ENCODE measurements around the gene KIAA2012. TPM values are rescaled to one million over a fixed set of nuclear protein-coding genes. Genes with fewer than 3 reads are reported as not detected.

KIAA2012 gene
- total and polyA plus RNA-seq, 2 of the 4 experiments (the other 2 are of a cell fraction): under 0.01 to 0.09 TPM

DNA sequence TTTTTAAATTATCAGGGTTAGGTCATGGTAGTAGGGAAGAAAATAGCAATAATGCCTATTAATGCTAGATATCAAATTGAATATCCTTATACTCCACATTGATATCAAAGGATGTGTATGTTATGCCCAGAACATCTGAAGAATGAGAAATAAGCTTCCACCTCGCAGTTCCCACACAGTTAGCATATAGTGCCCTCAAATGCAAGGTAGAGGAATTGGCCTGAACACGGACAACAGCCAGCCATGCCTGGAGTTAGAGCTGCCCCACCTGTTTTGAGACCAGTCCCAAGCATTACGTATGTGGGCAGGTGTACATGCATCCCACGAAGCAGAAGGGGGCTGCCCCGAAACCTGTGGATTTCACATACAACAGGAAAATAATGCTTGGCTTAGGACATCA is 85.7 kb downstream of the KIAA2012 start:
- Histone ChIP-seq H2BK120ac (ENCODE audit: low read depth, low read length) (no peak overlapping the region), H3K9me1 (ENCODE audit: insufficient read depth, low read length) (peaks cover 7% of the 10 kb centered on the region; the same call in 1 of the 2 replicates), H4K91ac (ENCODE audit: insufficient read depth, low read depth, low read length) (no peak overlapping the region), H3K14ac (replicated peaks; ENCODE audit: low read depth, low read length) (no peak overlapping the region; the same call in 1 of the 2 replicates), H3K18ac (ENCODE audit: low read depth, low read length) (no peak overlapping the region), H3K4me1 (ENCODE audit: control insufficient read depth, insufficient read depth, low read length) (peaks cover 12% of the 10 kb centered on the region), H2BK15ac (ENCODE audit: low read depth, low read length) (no peak overlapping the region), H3K27me3 (ENCODE audit: control insufficient read depth, insufficient read depth, low read length) (no peaks in the 10 kb centered on the region), H3K27ac (ENCODE audit: insufficient read depth, low read length) (no peak overlapping the region), H4K20me1 (ENCODE audit: insufficient read depth, low read length) (no peaks in the 10 kb centered on the region), H3K23ac (ENCODE audit: low read depth, low read length) (no peak overlapping the region), H3K79me1 (ENCODE audit: low read depth in 1 of 2, low read length in 2 of 2) (no peaks in the 10 kb centered on the region), H3K56ac (ENCODE audit: extremely low read depth, insufficient read depth, low read length) (no peak overlapping the region), H3K36me3 (ENCODE audit: control insufficient read depth, insufficient read depth, low read length) (no peaks in the 10 kb centered on the region), H4K8ac (ENCODE audit: low read depth in 2 of 2, low read length in 2 of 2) (no peak overlapping the region), H3K4ac (ENCODE audit: low read depth, low read length) (no peak overlapping the region), H3K4me2 (ENCODE audit: low read depth, low read length) (no peak overlapping the region), H2BK5ac (ENCODE audit: low read depth, low read length, poor library complexity, severe bottlenecking) (no peak overlapping the region), H3K4me3 (ENCODE audit: insufficient read depth, low read depth, low read length) (no peak overlapping the region), H2AK9ac (replicated peaks; ENCODE audit: low read depth, low read length, poor library complexity) (no peak overlapping the region), H4K5ac (ENCODE audit: low read depth, low read length) (no peak overlapping the region), H2AK5ac (ENCODE audit: low read depth, low read length) (no peak overlapping the region), H2AFZ (replicated peaks; ENCODE audit: low read length, poor library complexity) (peak overlapping the region; percentile 25), H3K9ac (ENCODE audit: low read depth, low read length) (no peak overlapping the region), H2BK20ac (ENCODE audit: low read depth, low read length) (no peak overlapping the region), H3K9me3 (ENCODE audit: control insufficient read depth, insufficient read depth, low read length) (no peaks in the 10 kb centered on the region)
- ATAC-seq (ENCODE audit: low read depth) (0 out of 2 replicates have a peak, but pooled peaks have one; percentile 22), DNase-seq (peak; percentile 46)
- dilution Hi-C loops (cut with HindIII; ENCODE audit: low sequenced_read_pairs, unreplicated experiment) (no loop called here), intact Hi-C loops (cut with micrococcal nuclease) (loop anchor here (1.0 kb wide), 1 partner anchor 122 kb away; no protein-coding TSS in a partner anchor), in situ Hi-C loops (cut with MboI; ENCODE audit: low sequenced_read_pairs) (no loop called here)
- peak; percentile 61 for TF ChIP-seq RAD21 (IDR thresholded peaks at IDR 0.05; ENCODE audit: low read length)
- TF ChIP-seq, protein P1, sequence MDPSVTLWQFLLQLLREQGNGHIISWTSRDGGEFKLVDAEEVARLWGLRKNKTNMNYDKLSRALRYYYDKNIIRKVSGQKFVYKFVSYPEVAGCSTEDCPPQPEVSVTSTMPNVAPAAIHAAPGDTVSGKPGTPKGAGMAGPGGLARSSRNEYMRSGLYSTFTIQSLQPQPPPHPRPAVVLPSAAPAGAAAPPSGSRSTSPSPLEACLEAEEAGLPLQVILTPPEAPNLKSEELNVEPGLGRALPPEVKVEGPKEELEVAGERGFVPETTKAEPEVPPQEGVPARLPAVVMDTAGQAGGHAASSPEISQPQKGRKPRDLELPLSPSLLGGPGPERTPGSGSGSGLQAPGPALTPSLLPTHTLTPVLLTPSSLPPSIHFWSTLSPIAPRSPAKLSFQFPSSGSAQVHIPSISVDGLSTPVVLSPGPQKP (IDR thresholded peaks at IDR 0.05; ENCODE audit: borderline replicate concordance, low read depth, low read length): no peak
- TF ChIP-seq, protein P2, sequence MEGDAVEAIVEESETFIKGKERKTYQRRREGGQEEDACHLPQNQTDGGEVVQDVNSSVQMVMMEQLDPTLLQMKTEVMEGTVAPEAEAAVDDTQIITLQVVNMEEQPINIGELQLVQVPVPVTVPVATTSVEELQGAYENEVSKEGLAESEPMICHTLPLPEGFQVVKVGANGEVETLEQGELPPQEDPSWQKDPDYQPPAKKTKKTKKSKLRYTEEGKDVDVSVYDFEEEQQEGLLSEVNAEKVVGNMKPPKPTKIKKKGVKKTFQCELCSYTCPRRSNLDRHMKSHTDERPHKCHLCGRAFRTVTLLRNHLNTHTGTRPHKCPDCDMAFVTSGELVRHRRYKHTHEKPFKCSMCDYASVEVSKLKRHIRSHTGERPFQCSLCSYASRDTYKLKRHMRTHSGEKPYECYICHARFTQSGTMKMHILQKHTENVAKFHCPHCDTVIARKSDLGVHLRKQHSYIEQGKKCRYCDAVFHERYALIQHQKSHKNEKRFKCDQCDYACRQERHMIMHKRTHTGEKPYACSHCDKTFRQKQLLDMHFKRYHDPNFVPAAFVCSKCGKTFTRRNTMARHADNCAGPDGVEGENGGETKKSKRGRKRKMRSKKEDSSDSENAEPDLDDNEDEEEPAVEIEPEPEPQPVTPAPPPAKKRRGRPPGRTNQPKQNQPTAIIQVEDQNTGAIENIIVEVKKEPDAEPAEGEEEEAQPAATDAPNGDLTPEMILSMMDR (conservative IDR thresholded peaks at IDR 0.05; ENCODE audit: low read depth, low read length): peak; percentile 54
- TF ChIP-seq SMC3 (IDR thresholded peaks at IDR 0.05; ENCODE audit: low read depth, low read length): peak; percentile 29; the same call in 1 of the 2 replicates
- 61% methylated on average over 3 of the region's 5 CpGs; no CpG with 5 or more reads in 1 of the 2 experiments for WGBS, 2 experiments (ENCODE audit: extremely low coverage in 2 of 2, insufficient read length in 1 of 2)
- CTCF ChIA-PET: interaction anchor here (0.7 kb wide), 1 partner anchor 57 kb away, joined by 3 read pairs; no protein-coding TSS in a partner anchor
- no TSS peak for BruUV-seq (replicated peaks)
- POLR2A ChIA-PET (ENCODE audit: unreplicated experiment): no interaction called here

Measured in IMR-90 (cell line).